ENCODE measurements around the gene GPALPP1.

GPALPP1 gene

DNA sequence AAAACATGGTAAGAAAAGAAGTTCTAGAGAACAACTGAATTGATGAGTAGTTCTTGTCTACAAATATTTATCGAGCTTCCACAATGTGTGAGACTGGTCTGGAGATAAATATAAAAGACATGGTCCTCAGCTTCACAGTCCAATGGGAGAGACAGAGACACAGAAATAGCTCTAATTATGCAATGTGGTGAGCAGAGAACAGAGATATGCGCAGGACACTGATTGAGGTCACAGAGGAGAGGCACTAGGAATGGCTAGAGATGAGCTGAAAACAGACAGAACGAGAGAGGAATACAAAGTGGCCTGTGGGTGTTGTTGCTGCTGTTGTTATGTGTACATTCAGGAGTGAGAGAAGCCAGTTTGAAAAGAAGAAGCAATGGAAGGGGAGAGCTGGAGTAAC lies 53.2 kb downstream of the GPALPP1 start:
- H2AK5ac ChIP-seq (ENCODE audit: low read depth, low read length), result no peak overlapping the region
- WGBS, 2 donors (ENCODE audit: extremely low coverage in 2 of 2, insufficient read length in 2 of 2, insufficient replicate concordance in 1 of 2), result no CpG with 5 or more reads among the region's 3 CpGs
- no peaks in the 10 kb centered on the region for H3K79me1 ChIP-seq (ENCODE audit: low read depth, low read length)
- DNase-seq (ENCODE audit: low spot score), result no peak
- H2BK5ac ChIP-seq (ENCODE audit: low read length), result no peak overlapping the region
- no peaks in the 10 kb centered on the region for H3K36me3 ChIP-seq (replicated peaks in 1 of 2; ENCODE audit: control insufficient read depth in 2 of 2, insufficient read depth in 2 of 2, low read length in 2 of 2)
- H2BK12ac ChIP-seq (ENCODE audit: low read length), result no peak overlapping the region
- no peak overlapping the region for H3K27ac ChIP-seq (replicated peaks; ENCODE audit: low read length)
- no peak overlapping the region for H2BK15ac ChIP-seq (ENCODE audit: low read length)
- no peak overlapping the region for H3K14ac ChIP-seq (ENCODE audit: low read length)
- no peak overlapping the region for H4K91ac ChIP-seq (ENCODE audit: low read depth, low read length, poor library complexity)
- H3K23ac ChIP-seq (ENCODE audit: low read depth, low read length, poor library complexity), result no peak overlapping the region
- peak overlapping the region; percentile 61 for H2AFZ ChIP-seq (ENCODE audit: low read length)
- peaks cover 0 to 3% of the 10 kb centered on the region in 2 donors for H3K4me1 ChIP-seq (ENCODE audit: control insufficient read depth in 2 of 2, insufficient read depth in 1 of 2, low read depth in 1 of 2, low read length in 2 of 2)
- H3K18ac ChIP-seq (ENCODE audit: low read length), result no peak overlapping the region
- H3K4me3 ChIP-seq (ENCODE audit: low read length in 2 of 2), result no peak overlapping the region
- H2BK120ac ChIP-seq (ENCODE audit: low read depth, low read length), result no peak overlapping the region
- no peak overlapping the region for H3K4ac ChIP-seq (ENCODE audit: low read length)
- H3K9me3 ChIP-seq (replicated peaks in 1 of 2; ENCODE audit: control insufficient read depth in 2 of 2, insufficient read depth in 1 of 2, low read depth in 1 of 2, low read length in 2 of 2), result no peaks in the 10 kb centered on the region
- no peak overlapping the region for H3K9ac ChIP-seq (ENCODE audit: low read depth, low read length, poor library complexity)
- H3K4me2 ChIP-seq (ENCODE audit: insufficient read depth, low read length, poor library complexity, severe bottlenecking), result no peak overlapping the region
- no peak overlapping the region for H4K8ac ChIP-seq (ENCODE audit: low read depth, low read length)
- H3K27me3 ChIP-seq (ENCODE audit: control insufficient read depth in 3 of 3, insufficient read depth in 3 of 3, low read depth in 1 of 3, low read length in 3 of 3), result no peaks in the 10 kb centered on the region

DNA sequence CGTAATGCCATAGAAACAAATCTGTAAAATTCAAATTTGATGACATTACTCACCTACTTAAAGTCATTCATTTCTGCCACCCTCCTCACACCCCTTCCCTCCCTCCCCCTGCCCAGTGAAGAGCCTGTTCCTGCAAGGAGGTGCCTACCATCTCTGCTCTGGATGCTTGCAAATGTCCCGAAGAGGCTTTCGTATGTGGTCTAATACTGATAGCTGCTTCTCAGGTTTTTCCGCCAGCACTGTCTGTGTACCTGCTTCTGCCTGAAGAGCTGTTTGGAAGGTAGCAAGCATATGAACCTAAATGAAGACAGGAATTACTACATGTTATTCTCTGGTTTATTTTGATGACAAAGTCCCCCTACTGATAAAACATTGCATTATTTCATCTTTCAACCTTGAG lies 57.1 kb downstream of the GPALPP1 start:
- no peaks in the 10 kb centered on the region for H3K9me3 ChIP-seq (replicated peaks in 1 of 2; ENCODE audit: control insufficient read depth in 2 of 2, insufficient read depth in 1 of 2, low read depth in 1 of 2, low read length in 2 of 2)
- H3K36me3 ChIP-seq (replicated peaks in 1 of 2; ENCODE audit: control insufficient read depth in 2 of 2, insufficient read depth in 2 of 2, low read length in 2 of 2), result no peaks in the 10 kb centered on the region
- no peak overlapping the region for H3K9ac ChIP-seq (ENCODE audit: low read depth, low read length, poor library complexity)
- no peak overlapping the region for H3K14ac ChIP-seq (ENCODE audit: low read length)
- no CpG with 5 or more reads among the region's 4 CpGs for WGBS, 2 donors (ENCODE audit: extremely low coverage in 2 of 2, insufficient read length in 2 of 2, insufficient replicate concordance in 1 of 2)
- H3K4me1 ChIP-seq (ENCODE audit: control insufficient read depth in 2 of 2, insufficient read depth in 1 of 2, low read depth in 1 of 2, low read length in 2 of 2), result peaks cover 0 to 11% of the 10 kb centered on the region in 2 donors
- H3K27me3 ChIP-seq (ENCODE audit: control insufficient read depth in 3 of 3, insufficient read depth in 3 of 3, low read depth in 1 of 3, low read length in 3 of 3), result no peaks in the 10 kb centered on the region
- H3K79me1 ChIP-seq (ENCODE audit: low read depth, low read length), result no peaks in the 10 kb centered on the region
- no peak overlapping the region for H2BK12ac ChIP-seq (ENCODE audit: low read length)
- no peak overlapping the region for H3K27ac ChIP-seq (replicated peaks; ENCODE audit: low read length)
- H3K4me2 ChIP-seq (ENCODE audit: insufficient read depth, low read length, poor library complexity, severe bottlenecking), result no peak overlapping the region
- no peak overlapping the region for H2BK15ac ChIP-seq (ENCODE audit: low read length)
- H3K23ac ChIP-seq (ENCODE audit: low read depth, low read length, poor library complexity), result no peak overlapping the region
- peak overlapping the region in 1 of 2 donors; percentile 51 for H3K4me3 ChIP-seq (ENCODE audit: low read length in 2 of 2)
- DNase-seq (ENCODE audit: low spot score), result no peak
- H4K8ac ChIP-seq (ENCODE audit: low read depth, low read length), result no peak overlapping the region
- H3K18ac ChIP-seq (ENCODE audit: low read length), result no peak overlapping the region
- H2AFZ ChIP-seq (ENCODE audit: low read length), result peak overlapping the region; percentile 94
- no peak overlapping the region for H2BK120ac ChIP-seq (ENCODE audit: low read depth, low read length)
- H2BK5ac ChIP-seq (ENCODE audit: low read length), result no peak overlapping the region
- H4K91ac ChIP-seq (ENCODE audit: low read depth, low read length, poor library complexity), result no peak overlapping the region
- no peak overlapping the region for H2AK5ac ChIP-seq (ENCODE audit: low read depth, low read length)
- H3K4ac ChIP-seq (ENCODE audit: low read length), result no peak overlapping the region

DNA sequence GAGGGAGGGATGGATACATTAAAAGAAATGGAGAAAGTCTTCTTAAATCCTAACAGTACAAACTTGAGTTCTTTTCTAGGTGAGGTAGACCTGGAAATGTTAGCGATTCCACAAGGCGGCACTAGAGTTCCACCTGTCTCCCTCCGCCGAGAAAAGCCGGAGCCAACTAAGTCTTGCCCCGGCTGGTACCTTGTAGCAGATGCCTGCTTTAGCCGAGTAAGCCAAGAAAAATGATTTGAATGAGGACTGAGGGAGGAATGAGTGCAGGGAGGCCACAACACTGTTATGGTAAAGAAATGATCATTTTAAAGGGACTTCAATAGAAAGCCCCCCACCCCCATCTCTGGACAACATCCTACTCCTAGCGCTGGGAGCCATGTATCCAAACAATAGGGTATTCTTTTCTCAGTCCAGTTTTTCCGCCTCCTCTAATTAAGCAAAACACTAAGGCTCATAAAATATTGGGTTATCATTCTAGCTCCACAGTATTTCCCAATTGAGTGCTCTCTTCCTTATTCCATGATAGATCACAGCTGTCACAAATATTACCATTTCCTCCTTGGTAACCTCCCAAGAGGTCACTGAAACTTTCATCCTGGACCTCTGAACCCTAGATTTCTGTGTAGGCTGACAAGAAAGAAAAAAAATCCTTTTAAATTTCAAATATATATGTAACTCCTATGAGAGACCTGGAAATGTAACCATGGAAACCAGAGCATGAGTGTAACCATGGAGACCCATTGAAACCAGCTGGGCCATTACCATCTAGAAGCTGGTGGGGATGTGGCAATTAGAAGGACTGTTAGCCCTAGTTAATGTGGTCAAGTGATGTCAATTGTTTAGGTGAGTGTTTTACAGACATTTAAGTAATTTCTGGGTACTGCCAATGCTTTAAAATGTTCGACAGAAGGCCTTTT lies 58.3 kb downstream of the GPALPP1 start:
- Histone ChIP-seq H3K27me3 (ENCODE audit: control insufficient read depth in 3 of 3, insufficient read depth in 3 of 3, low read depth in 1 of 3, low read length in 3 of 3) (no peaks in the 10 kb centered on the region), H2AFZ (ENCODE audit: low read length) (peak overlapping the region; percentile 94), H3K79me1 (ENCODE audit: low read depth, low read length) (no peaks in the 10 kb centered on the region), H4K8ac (ENCODE audit: low read depth, low read length) (no peak overlapping the region), H3K23ac (ENCODE audit: low read depth, low read length, poor library complexity) (no peak overlapping the region), H3K4ac (ENCODE audit: low read length) (no peak overlapping the region), H2BK12ac (ENCODE audit: low read length) (no peak overlapping the region), H3K4me2 (ENCODE audit: insufficient read depth, low read length, poor library complexity, severe bottlenecking) (peak overlapping the region; percentile 60), H3K4me3 (ENCODE audit: low read length in 2 of 2) (peak overlapping the region in 1 of 2 donors; percentile 51), H2BK120ac (ENCODE audit: low read depth, low read length) (no peak overlapping the region), H4K91ac (ENCODE audit: low read depth, low read length, poor library complexity) (no peak overlapping the region), H3K9me3 (replicated peaks in 1 of 2; ENCODE audit: control insufficient read depth in 2 of 2, insufficient read depth in 1 of 2, low read depth in 1 of 2, low read length in 2 of 2) (no peaks in the 10 kb centered on the region), H3K14ac (ENCODE audit: low read length) (no peak overlapping the region), H3K27ac (replicated peaks; ENCODE audit: low read length) (no peak overlapping the region), H2BK5ac (ENCODE audit: low read length) (no peak overlapping the region), H3K4me1 (ENCODE audit: control insufficient read depth in 2 of 2, insufficient read depth in 1 of 2, low read depth in 1 of 2, low read length in 2 of 2) (peaks cover 0 to 9% of the 10 kb centered on the region in 2 donors), H2BK15ac (ENCODE audit: low read length) (no peak overlapping the region), H2AK5ac (ENCODE audit: low read depth, low read length) (no peak overlapping the region), H3K18ac (ENCODE audit: low read length) (no peak overlapping the region), H3K9ac (ENCODE audit: low read depth, low read length, poor library complexity) (no peak overlapping the region), H3K36me3 (replicated peaks in 1 of 2; ENCODE audit: control insufficient read depth in 2 of 2, insufficient read depth in 2 of 2, low read length in 2 of 2) (no peaks in the 10 kb centered on the region)
- WGBS, 2 donors (ENCODE audit: extremely low coverage in 2 of 2, insufficient read length in 2 of 2, insufficient replicate concordance in 1 of 2), result no CpG with 5 or more reads among the region's 10 CpGs
- peak; percentile 76 for DNase-seq (ENCODE audit: low spot score)

DNA sequence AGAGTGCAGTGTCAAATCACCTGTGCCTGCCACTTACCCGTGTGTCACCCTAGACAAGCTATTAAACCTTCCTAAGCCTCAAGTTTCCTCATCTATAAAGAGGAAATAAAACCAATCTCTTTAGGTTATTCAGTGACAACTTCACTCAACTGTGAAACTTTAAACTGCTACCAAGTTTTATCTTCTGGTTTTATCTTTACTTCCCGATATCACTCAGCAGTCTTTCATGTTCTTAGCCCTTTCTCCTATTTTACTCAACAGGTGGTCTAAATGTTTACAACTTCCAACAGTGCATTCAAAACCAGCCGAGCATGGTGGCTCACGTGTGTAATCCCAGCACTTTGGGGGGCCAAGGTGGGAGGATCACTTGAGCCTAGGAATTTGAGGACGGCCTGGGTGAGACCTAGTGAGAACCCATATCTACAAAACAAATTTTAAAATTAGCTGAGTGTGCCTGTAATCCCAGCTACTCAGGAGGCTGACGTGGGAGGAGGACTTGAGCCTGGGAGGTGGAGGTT lies 59.6 kb downstream of the GPALPP1 start:
- no peak overlapping the region for H2BK120ac ChIP-seq (ENCODE audit: low read depth, low read length)
- no peak overlapping the region for H4K8ac ChIP-seq (ENCODE audit: low read depth, low read length)
- no peaks in the 10 kb centered on the region for H3K9me3 ChIP-seq (replicated peaks in 1 of 2; ENCODE audit: control insufficient read depth in 2 of 2, insufficient read depth in 1 of 2, low read depth in 1 of 2, low read length in 2 of 2)
- H4K91ac ChIP-seq (ENCODE audit: low read depth, low read length, poor library complexity), result no peak overlapping the region
- H2AK5ac ChIP-seq (ENCODE audit: low read depth, low read length), result no peak overlapping the region
- H2BK12ac ChIP-seq (ENCODE audit: low read length), result no peak overlapping the region
- no peak overlapping the region for H3K4me2 ChIP-seq (ENCODE audit: insufficient read depth, low read length, poor library complexity, severe bottlenecking)
- peaks cover 0 to 9% of the 10 kb centered on the region in 2 donors for H3K4me1 ChIP-seq (ENCODE audit: control insufficient read depth in 2 of 2, insufficient read depth in 1 of 2, low read depth in 1 of 2, low read length in 2 of 2)
- peaks cover 0 to 4% (median 0%) of the 10 kb centered on the region in 3 experiments for H3K27me3 ChIP-seq (ENCODE audit: control insufficient read depth in 3 of 3, insufficient read depth in 3 of 3, low read depth in 1 of 3, low read length in 3 of 3)
- H3K27ac ChIP-seq (replicated peaks; ENCODE audit: low read length), result no peak overlapping the region
- no peak overlapping the region for H3K9ac ChIP-seq (ENCODE audit: low read depth, low read length, poor library complexity)
- no peak overlapping the region for H2BK5ac ChIP-seq (ENCODE audit: low read length)
- no peak overlapping the region for H3K23ac ChIP-seq (ENCODE audit: low read depth, low read length, poor library complexity)
- H2BK15ac ChIP-seq (ENCODE audit: low read length), result no peak overlapping the region
- no CpG with 5 or more reads among the region's 6 CpGs for WGBS, 2 donors (ENCODE audit: extremely low coverage in 2 of 2, insufficient read length in 2 of 2, insufficient replicate concordance in 1 of 2)
- no peaks in the 10 kb centered on the region for H3K36me3 ChIP-seq (replicated peaks in 1 of 2; ENCODE audit: control insufficient read depth in 2 of 2, insufficient read depth in 2 of 2, low read length in 2 of 2)
- no peak overlapping the region for H3K14ac ChIP-seq (ENCODE audit: low read length)
- no peaks in the 10 kb centered on the region for H3K79me1 ChIP-seq (ENCODE audit: low read depth, low read length)
- H3K18ac ChIP-seq (ENCODE audit: low read length), result no peak overlapping the region
- no peak overlapping the region for H3K4me3 ChIP-seq (ENCODE audit: low read length in 2 of 2)
- DNase-seq (ENCODE audit: low spot score), result no peak
- no peak overlapping the region for H3K4ac ChIP-seq (ENCODE audit: low read length)
- no peak overlapping the region for H2AFZ ChIP-seq (ENCODE audit: low read length)

All from neuronal stem cell (in vitro differentiated cells).